Activated CD8-positive, alpha-beta memory T cell treated with anti-CD3 and anti-CD28 coated beads for 1 hour (primary cell): Measurements from ENCODE around the gene SMIM10.
"Not testable (repeated sequence)": the region's sequence is repeated elsewhere in the genome, so short reads cannot be mapped to it uniquely, and the experiment has no call there.

Source experiments
- DNase-seq, 2 donors: peaks; one replicate each; pipeline ENCODE4 v3.0.0-alpha.2; 2020; ENCODE audit warnings: low read depth in 1 of 2; ENCODE audit errors: extremely low read depth in 1 of 2

SMIM10 gene

GRCh38 chrX:135009838-135010237, 19.0 kb downstream of the SMIM10 start:
- no peak for DNase-seq

DNA sequence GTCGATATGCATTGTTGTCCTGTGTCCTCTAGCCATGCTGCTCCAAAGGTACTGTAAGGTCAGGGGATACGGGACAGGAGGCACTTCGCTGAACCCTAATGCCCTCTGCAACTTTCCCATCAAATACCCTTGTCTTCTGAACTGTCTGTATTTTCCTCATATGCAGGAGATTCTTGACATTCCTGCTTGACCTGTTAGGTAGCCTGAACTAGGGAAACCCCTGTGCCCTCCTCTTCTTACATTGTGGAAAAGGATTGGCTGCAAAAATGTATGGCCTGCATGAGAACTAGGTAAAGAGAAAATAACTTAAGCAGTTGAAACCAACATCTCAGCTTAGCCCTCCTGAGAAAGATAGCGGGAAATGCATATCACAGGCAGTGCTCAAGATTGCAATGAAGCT, 20.1 kb downstream of the SMIM10 start:
- no peak for DNase-seq

DNA sequence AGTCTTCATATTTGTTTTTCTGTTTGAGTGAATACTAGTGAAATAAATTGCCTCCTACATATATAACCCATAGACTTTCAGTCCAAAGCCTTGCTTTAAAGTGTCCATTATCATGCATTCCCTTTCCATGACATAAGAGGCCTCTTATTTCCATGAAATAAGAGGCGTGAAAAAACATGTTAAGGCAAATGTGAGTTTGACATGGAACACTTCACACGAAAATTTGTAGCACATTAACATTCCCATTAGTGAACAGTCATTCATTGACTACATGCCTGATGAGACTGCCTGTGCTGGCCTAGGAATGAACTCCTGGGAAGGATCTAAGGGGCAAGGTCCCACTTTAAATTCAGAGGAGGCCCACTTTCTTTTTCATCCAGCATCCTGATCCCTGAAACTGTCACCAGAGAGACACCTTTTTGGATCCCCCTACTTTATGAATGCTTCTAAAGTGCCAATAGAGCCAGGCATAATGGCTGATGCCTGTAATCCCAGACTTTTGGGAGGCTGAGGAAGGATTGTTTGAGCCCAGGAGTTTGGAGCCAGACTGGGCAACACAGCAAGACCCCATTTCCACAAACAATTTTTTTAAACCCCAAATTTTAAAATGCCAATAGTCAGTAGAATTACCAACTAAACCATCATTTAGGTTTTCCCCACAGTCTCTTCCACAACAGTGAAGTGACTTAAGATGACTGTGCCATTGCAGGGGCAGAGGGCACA, 24.9 kb downstream of the SMIM10 start:
- no peak for DNase-seq

GRCh38 chrX:135019890-135020289, 29.1 kb downstream of the SMIM10 start:
- not testable (repeated sequence) for DNase-seq

- not testable (repeated sequence) for DNase-seq
Observed at GRCh38 chrX:135023791-135024190, 33.0 kb downstream of the SMIM10 start.

DNA sequence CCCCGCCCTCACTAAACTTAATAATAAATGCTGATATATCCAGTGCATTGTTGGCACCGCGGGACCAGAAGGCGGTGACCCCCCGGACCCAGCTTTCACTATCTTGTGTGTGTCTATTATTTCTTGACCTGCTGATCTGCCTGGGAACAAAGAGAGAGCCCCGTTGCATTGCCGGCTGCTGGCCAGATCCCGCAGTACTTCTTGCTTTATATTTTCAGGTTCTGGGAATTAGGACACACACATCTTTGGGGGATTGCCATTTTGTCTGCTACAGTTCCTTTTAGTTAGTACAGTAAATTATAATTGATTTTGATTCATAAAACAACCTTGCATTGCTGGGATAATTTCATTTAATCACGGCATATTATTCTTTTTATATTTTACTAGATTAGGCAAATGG, 33.7 kb downstream of the SMIM10 start:
- no peak for DNase-seq

DNA sequence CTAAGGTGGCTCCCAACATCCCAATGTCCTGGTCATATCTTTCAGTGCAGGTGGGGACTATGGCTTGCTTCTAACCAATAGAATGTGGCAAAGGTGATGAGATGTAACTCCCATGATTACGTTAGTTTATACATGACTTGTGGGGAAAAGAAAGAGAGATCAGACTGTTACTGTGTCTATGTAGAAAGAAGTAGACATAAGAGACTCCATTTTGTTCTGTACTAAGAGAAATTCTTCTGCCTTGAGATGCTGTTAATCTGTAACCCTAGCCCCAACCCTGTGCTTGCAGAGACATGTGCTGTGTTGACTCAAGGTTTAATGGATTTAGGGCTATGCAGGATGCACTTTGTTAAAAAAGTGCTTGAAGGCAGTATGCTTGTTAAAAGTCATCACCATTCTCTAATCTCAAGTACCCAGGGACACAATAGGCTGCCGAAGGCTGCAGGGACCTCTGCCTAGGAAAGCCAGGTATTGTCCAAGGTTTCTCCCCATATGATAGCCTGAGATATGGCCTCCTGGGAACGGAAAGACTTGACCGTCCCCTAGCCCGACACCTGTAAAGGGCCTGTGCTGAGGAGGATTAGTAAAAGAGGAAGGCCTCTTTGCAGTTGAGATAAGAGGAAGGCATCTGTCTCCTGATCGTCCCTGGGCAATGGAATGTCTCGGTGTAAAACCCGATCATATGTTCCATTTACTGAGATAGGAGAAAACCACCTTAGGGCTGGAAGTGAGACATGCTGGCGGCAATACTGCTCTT, 39.6 kb downstream of the SMIM10 start:
- not testable (repeated sequence) for DNase-seq

- DNase-seq, result not testable (repeated sequence)
Observed at GRCh38 chrX:135041149-135042123, 50.6 kb downstream of the SMIM10 start.
